Fibroblast of lung (primary cell): ENCODE data around the gene OCA2.

ENCODE experiments used
- CTCF ChIP-seq, 2 donors: IDR thresholded peaks in 1 of 2; conservative IDR thresholded peaks in 1 of 2; 1 replicate in 1 of 2; 2 replicates in 1 of 2; pipeline ENCODE4 v1.5.1; 2011 to 2012; ENCODE audit warnings: low read length in 2 of 2, control low read depth in 1 of 2, inconsistent platforms in 1 of 2, low read depth in 1 of 2, mild to moderate bottlenecking in 1 of 2
- EZH2 ChIP-seq: IDR thresholded peaks from 2 replicates; pipeline ENCODE4 v1.5.1; 2012; ENCODE audit warnings: low read length, control low read depth, mild to moderate bottlenecking; ENCODE audit errors: missing control alignments

DNA sequence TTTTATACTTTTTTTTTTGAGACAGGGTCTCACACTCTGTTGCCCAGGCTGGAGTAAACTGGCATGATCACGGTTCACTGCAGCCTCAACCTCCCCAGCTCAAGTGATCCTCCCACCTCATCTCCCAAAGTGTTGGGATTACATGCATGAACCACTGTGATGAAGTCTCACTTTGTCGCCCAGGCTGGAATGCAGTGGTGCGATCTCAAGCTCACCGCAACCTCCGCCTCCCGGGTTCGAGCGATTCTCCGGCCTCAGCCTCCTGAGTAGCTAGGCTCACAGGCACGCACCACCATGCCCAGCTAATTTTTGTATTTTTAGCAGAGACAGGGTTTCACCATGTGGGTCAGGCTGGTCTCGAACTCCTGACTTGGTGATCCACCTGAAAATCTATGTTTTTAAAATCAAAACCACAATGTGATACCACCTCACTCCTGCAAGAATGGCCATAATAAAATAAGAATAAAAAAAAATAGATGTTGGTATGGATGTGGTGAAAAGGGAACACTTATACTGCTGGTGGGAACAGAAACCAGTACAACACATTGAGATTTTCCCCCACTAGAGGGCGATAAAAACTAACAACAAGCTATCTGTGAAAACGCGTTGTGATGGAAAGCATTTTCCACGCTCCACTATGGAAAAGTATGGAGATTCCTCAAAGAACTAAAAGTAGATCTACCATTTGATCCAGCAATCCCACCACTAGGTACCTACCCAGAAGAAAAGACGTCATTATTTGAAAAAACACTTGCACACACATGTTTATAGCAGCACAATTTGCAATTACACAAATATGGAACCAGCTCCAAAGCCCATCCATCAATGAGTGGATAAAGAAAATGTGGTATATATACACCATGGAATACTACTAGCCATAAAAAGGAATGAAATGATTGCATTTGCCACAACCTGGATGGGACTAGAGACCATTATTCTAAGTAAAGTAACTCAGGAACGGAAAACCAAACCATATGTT, 26.8 kb upstream of the OCA2 start:
- TF ChIP-seq CTCF (conservative IDR thresholded peaks at IDR 0.05 in 1 of 2, IDR thresholded peaks at IDR 0.05 in 1 of 2; ENCODE audit: low read depth in 1 of 2, low read length in 2 of 2) (peak; percentile 33 to 64), EZH2 (no peak)
